GM19023 (cell line): ENCODE results near the gene MAP10.

ENCODE experiments used
- ATAC-seq: cut with Tn5 transposase; IDR thresholded peaks from one replicate; pipeline ENCODE4 v1.9.1; 2021; ENCODE audit warnings: mild to moderate bottlenecking, moderate library complexity; ENCODE audit not compliant: unreplicated experiment

Gene MAP10

DNA sequence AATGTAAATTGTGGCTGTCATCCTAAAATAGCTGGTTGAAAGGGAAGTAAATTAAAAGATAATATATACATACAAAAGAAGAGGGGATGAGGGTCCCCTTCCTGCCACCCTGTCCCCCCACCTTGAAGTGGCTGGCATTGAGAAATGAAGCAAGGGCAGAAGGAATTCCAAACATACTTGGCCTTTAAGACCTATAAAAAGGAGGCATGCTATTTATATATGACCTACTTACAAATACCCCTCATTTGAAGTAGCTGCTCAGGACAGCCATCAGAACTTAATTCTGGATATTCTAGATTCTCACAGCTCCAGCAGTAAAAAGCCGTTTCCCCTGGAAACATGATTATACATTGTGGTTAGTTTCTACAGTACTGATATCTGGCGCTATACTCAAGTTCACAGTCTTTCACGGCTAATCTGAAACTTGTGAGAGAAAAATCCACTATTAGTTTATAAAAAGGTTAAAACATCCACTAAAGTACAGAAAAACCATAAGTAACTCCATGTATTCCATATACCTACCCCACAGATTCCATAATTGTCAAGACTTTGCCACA is 9.6 kb upstream of the MAP10 start:
- no peak for ATAC-seq

DNA sequence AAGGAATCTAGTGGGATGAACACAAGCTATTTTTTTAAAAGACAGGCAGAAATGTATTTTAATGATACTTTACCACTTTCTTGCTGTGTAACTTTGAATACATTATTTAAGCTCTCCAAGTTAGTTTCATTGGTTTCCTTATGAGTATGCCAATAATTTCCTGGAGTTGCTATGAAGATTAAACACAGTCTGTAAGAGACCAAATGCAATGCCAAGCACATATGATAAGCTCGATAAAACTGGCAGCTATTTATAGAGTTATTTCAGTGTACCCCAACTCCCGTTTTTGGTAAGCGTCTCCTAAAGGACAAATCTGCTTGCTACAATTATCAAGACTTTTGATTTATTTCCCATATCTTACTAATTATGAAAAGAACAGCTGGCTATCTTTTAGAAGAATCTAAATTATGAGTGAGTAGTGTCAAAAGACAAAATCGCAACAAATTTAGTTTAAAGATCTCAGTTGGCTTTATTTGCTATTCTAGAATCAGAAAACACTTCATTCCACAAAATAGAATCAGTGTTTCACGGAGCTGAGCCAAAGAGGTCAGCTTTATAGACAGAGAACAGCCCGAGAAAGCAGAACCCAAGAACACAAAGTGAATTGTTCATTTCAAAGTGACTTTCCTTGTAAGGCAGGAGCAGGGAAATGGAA is 7.2 kb upstream of the MAP10 start:
- ATAC-seq: no peak

DNA sequence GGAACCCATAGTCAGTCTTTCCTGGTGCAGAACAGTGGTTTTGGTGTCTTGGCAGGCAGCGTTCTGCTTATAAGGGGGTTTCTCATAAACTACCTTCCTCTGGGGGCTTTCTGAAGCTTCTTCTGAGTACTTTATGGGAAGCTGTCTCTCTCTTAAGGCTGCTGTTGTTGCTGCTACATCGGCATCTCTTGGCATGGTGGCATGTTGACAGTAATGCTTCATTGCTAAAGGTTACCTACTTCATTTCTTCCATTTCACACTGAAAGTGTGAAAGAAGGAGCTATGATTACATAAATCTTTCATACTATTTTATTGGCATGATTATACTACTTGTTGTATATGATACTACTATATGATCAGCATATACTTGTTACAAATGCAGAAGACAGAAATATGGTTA is 6.3 kb upstream of the MAP10 start:
- no peak for ATAC-seq

GRCh38 chr1:232806186-232806510 is 932 bp downstream of the MAP10 start:
- no peak for ATAC-seq

GRCh38 chr1:232810856-232811255 is 5.6 kb downstream of the MAP10 start:
- no peak for ATAC-seq

GRCh38 chr1:232812560-232812959 is 7.3 kb downstream of the MAP10 start:
- ATAC-seq: no peak

- no peak for ATAC-seq
Measured at GRCh38 chr1:232813097-232813496, 7.9 kb downstream of the MAP10 start.

- ATAC-seq: no peak
Measured at GRCh38 chr1:232813760-232814159, 8.5 kb downstream of the MAP10 start.

DNA sequence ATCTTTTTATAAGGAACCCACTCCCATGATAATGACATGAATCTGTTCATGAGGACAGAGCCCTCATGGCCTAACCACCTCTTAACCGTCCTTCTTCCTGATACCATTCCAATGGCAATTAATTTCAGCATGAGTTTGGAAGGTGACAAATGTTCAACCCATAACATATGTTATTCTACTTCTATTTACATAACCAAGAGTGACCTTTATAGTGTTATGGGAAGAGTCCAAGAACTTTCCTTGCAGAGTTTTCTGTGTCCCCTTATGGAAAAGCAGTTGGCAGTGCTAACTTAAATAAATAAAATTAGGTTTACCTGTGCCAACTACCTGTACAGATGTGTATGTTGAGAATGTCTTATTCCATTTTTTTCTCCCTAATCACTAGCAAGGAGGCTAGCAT is 11.1 kb downstream of the MAP10 start:
- ATAC-seq: no peak

- ATAC-seq: no peak
Measured at GRCh38 chr1:232818040-232818439, 12.8 kb downstream of the MAP10 start.

DNA sequence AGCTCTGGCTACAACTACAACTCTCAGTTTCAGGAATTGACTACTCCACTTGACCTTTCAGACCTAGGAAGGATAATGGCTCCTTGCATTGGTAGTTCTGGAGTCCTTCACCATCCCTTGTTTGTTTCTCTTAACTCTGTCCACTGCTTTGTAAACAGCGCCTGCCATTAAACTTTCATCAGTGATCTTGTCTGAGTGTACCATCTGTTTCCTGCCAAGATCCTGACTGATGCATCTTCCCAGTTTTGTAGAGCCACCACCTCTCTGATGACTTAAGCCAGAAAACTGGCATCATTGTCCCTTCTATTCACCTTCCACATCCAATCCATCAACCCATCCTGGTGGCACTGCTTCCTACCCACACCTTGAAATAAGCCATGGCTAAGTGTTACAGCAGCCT is 15.2 kb downstream of the MAP10 start:
- ATAC-seq: no peak

DNA sequence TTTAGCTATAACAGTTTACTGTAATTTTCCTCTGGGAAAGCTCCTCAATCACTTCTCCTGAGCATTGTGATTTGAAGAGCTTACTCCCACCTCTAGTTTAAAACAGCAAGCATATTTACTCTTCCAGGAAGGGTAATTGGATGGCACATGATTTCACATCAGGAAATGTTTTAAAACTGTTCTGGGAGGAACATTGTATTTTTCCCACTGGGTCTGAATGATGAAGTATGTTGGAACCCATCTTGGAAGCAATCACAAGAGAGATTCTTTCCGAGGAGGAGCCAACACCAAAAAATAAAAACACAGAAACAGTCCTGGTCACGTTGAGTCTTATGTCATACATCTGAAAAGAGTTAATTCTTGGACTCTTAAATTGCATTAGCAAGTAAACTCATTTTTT is 17.3 kb downstream of the MAP10 start:
- no peak for ATAC-seq

GRCh38 chr1:232826318-232826717 is 21.1 kb downstream of the MAP10 start:
- no peak for ATAC-seq

- no peak for ATAC-seq
Measured at GRCh38 chr1:232830661-232831060, 25.4 kb downstream of the MAP10 start.

DNA sequence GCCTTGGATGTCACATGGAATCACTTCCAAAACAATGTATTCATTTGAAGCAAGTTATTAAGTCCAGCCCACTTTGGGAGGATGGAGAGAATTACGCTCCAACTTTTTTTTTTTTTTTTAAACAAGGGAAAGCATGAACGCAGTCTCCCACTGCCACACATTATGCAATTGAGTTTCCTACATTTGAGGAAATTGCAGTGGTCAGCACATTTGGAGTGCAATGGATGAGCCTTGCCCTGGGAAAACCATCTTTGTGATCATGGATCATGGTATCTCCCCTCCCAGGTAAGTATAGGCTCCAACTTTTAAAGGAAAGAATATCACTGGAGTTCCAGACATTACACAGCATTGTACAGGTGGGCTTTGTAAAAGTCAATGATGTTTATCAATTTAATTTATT is 26.7 kb downstream of the MAP10 start:
- no peak for ATAC-seq

GRCh38 chr1:232834066-232834465 is 28.9 kb downstream of the MAP10 start:
- no peak for ATAC-seq

- no peak for ATAC-seq
Measured at GRCh38 chr1:232835166-232835565, 29.9 kb downstream of the MAP10 start.

- no peak for ATAC-seq
Measured at GRCh38 chr1:232837087-232837486, 31.9 kb downstream of the MAP10 start.

- no peak for ATAC-seq
Measured at GRCh38 chr1:232841823-232842565, 36.8 kb downstream of the MAP10 start.

- ATAC-seq: no peak
Measured at GRCh38 chr1:232844791-232845190, 39.6 kb downstream of the MAP10 start.

DNA sequence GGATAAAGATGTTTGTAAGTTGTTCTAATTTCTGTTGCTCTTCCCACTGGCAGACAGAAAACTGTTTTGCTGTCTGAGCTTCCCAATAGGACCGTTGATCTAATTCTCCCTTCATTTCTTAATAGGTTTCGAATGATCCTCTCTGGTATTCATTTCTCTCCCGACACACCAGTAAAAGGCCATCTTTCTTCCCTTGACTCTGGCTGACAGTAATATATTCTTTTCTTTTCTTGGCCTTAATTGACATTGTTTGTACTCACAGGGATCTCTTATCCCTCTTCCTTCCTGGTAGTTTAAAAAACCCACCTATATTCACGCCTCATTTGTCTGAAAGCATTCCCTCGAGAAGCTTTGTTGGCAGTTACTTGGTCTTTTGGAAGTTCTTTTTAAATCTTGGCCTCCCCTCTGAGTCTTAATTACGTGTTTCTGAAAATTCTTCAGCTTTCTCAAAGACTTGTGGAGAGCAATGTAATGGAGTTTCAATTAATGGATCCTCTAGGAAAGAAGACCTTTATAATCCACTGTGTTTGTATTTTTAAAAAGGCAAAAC is 40.3 kb downstream of the MAP10 start:
- no peak for ATAC-seq

- no peak for ATAC-seq
Measured at GRCh38 chr1:232851532-232851931, 46.3 kb downstream of the MAP10 start.
